Nephron (organoid): Measurements from ENCODE around the gene POGLUT3.
A peak's percentile ranks its signal among the peaks of the same experiment; 100 is the strongest.

ENCODE experiments used
- H3K27ac Mint-ChIP-seq, 3 experiments: 2 replicates each; pipeline ENCODE4 v1.8.0; 2020; ENCODE audit warnings: mixed read lengths in 3 of 3, mild to moderate bottlenecking in 2 of 3, moderate library complexity in 1 of 3
- H3K27me3 Mint-ChIP-seq: 2 replicates; pipeline ENCODE4 v1.8.0; 2021; ENCODE audit warnings: low read depth, mild to moderate bottlenecking, moderate library complexity, mixed read lengths
- H3K36me3 Mint-ChIP-seq: 2 replicates; pipeline ENCODE4 v1.8.0; 2020; ENCODE audit warnings: low read depth, mixed read lengths
- H3K4me1 Mint-ChIP-seq: 2 replicates; pipeline ENCODE4 v1.8.0; 2020; ENCODE audit warnings: mixed read lengths
- H3K4me3 Mint-ChIP-seq, 3 experiments: 2 replicates each; pipeline ENCODE4 v1.8.0; 2020; ENCODE audit warnings: mild to moderate bottlenecking in 3 of 3, mixed read lengths in 3 of 3, moderate library complexity in 2 of 3
- H3K9me3 Mint-ChIP-seq: 2 replicates; pipeline ENCODE4 v1.8.0; 2020; ENCODE audit warnings: mixed read lengths
- CTCF ChIP-seq, 3 experiments: fragments of 200-600 bp; sonication (generic); IDR thresholded peaks; one replicate each; pipeline ENCODE4 v1.5.0; 2021; ENCODE audit warnings: antibody characterized with exemption in 3 of 3; ENCODE audit not compliant: unreplicated experiment in 3 of 3

Gene POGLUT3

GRCh38 chr11:108511851-108512474, 13.8 kb upstream of the POGLUT3 start:
- peaks cover 41% of the 10 kb centered on the region for H3K36me3 Mint-ChIP-seq
- no peak overlapping the region for H3K4me3 Mint-ChIP-seq
- no peaks in the 10 kb centered on the region for H3K4me1 Mint-ChIP-seq
- no peaks in the 10 kb centered on the region for H3K27me3 Mint-ChIP-seq
- no peaks in the 10 kb centered on the region for H3K9me3 Mint-ChIP-seq
- TF ChIP-seq CTCF (IDR thresholded peaks at IDR 0.05; ENCODE audit: unreplicated experiment in 3 of 3) = no peak
- peak overlapping the region in 1 of 3 experiments; percentile 0 for H3K27ac Mint-ChIP-seq

- Mint-ChIP-seq H3K27me3 (no peaks in the 10 kb centered on the region), H3K4me3 (no peak overlapping the region), H3K36me3 (peaks cover 31% of the 10 kb centered on the region), H3K27ac (peak overlapping the region in 1 of 3 experiments; percentile 15), H3K9me3 (no peaks in the 10 kb centered on the region), H3K4me1 (no peaks in the 10 kb centered on the region)
- TF ChIP-seq CTCF (IDR thresholded peaks at IDR 0.05; ENCODE audit: unreplicated experiment in 3 of 3) = no peak
Observed at GRCh38 chr11:108508653-108509593, 10.7 kb upstream of the POGLUT3 start.

GRCh38 chr11:108501396-108501795, 3.2 kb upstream of the POGLUT3 start:
- H3K27me3 Mint-ChIP-seq = no peaks in the 10 kb centered on the region
- TF ChIP-seq CTCF (IDR thresholded peaks at IDR 0.05; ENCODE audit: unreplicated experiment in 3 of 3) = no peak
- H3K4me1 Mint-ChIP-seq = peaks cover 12% of the 10 kb centered on the region
- H3K27ac Mint-ChIP-seq = peak overlapping the region in 2 of 3 experiments; percentile 26 to 72
- H3K36me3 Mint-ChIP-seq = no peaks in the 10 kb centered on the region
- peak overlapping the region in 2 of 3 experiments; percentile 24 to 34 for H3K4me3 Mint-ChIP-seq
- no peaks in the 10 kb centered on the region for H3K9me3 Mint-ChIP-seq

GRCh38 chr11:108500721-108501120, 2.5 kb upstream of the POGLUT3 start:
- no peak for TF ChIP-seq CTCF (IDR thresholded peaks at IDR 0.05; ENCODE audit: unreplicated experiment in 3 of 3)
- H3K4me1 Mint-ChIP-seq = peaks cover 18% of the 10 kb centered on the region
- H3K27me3 Mint-ChIP-seq = no peaks in the 10 kb centered on the region
- H3K36me3 Mint-ChIP-seq = no peaks in the 10 kb centered on the region
- peak overlapping the region; percentile 70 to 82 (median 78) for H3K4me3 Mint-ChIP-seq
- no peaks in the 10 kb centered on the region for H3K9me3 Mint-ChIP-seq
- peak overlapping the region in 2 of 3 experiments; percentile 84 to 93 for H3K27ac Mint-ChIP-seq

GRCh38 chr11:108500169-108500568, 2.0 kb upstream of the POGLUT3 start:
- Mint-ChIP-seq H3K4me3 (peak overlapping the region; percentile 70 to 82 (median 78)), H3K27me3 (no peaks in the 10 kb centered on the region), H3K9me3 (no peaks in the 10 kb centered on the region), H3K4me1 (peaks cover 18% of the 10 kb centered on the region), H3K27ac (peak overlapping the region; percentile 66 to 93 (median 84)), H3K36me3 (no peaks in the 10 kb centered on the region)
- no peak for TF ChIP-seq CTCF (IDR thresholded peaks at IDR 0.05; ENCODE audit: unreplicated experiment in 3 of 3)
